GM23338 (cell line): ENCODE results near the gene FOXP1. TPM values are rescaled to one million over a fixed set of nuclear protein-coding genes. Genes with fewer than 3 reads are reported as not detected.

ENCODE experiments used
- ATAC-seq: fragments of 200-7000 bp; cut with Tn5 transposase; 3 replicates; pipeline ENCODE4 v1.9.1; 2020
- DNase-seq: peaks from one replicate; pipeline ENCODE4 v3.0.0-alpha.2; 2015; ENCODE audit warnings: low spot score
- H2AFZ ChIP-seq: fragments of 200-600 bp; sonication (generic); 2 replicates; pipeline ENCODE4 v1.8.0; 2016; ENCODE audit warnings: antibody characterized with exemption, mild to moderate bottlenecking, moderate library complexity
- H3F3A ChIP-seq: fragments of 200-600 bp; sonication (generic); replicated peaks from 2 replicates; pipeline ENCODE4 v1.8.0; 2017; ENCODE audit warnings: antibody characterized with exemption, mixed run types, low read depth
- H3K27ac ChIP-seq: fragments of 200-600 bp; sonication (generic); 2 replicates; pipeline ENCODE4 v1.6.1; 2016; ENCODE audit warnings: low read depth
- H3K27me3 ChIP-seq: fragments of 200-600 bp; sonication (generic); 2 replicates; pipeline ENCODE4 v1.8.0; 2016; ENCODE audit warnings: mild to moderate bottlenecking, mixed run types, moderate library complexity; ENCODE audit not compliant: insufficient read depth
- H3K36me3 ChIP-seq: fragments of 200-600 bp; sonication (generic); 2 replicates; pipeline ENCODE4 v1.8.0; 2016; ENCODE audit warnings: mild to moderate bottlenecking; ENCODE audit not compliant: insufficient read depth
- H3K4me1 ChIP-seq: fragments of 200-600 bp; sonication (generic); 2 replicates; pipeline ENCODE4 v1.8.0; 2016; ENCODE audit warnings: mild to moderate bottlenecking, moderate library complexity; ENCODE audit not compliant: insufficient read depth
- H3K4me2 ChIP-seq: fragments of 200-600 bp; sonication (generic); 2 replicates; pipeline ENCODE4 v1.7.1; 2017; ENCODE audit warnings: mixed run types
- H3K4me3 ChIP-seq: fragments of 200-600 bp; sonication (generic); 2 replicates; pipeline ENCODE4 v1.6.1; 2016; ENCODE audit warnings: mixed run types
- H3K79me2 ChIP-seq: fragments of 200-600 bp; sonication (generic); replicated peaks from 2 replicates; pipeline ENCODE4 v1.8.0; 2017; ENCODE audit warnings: mild to moderate bottlenecking; ENCODE audit not compliant: insufficient read depth
- H3K9me2 ChIP-seq: fragments of 200-600 bp; sonication (generic); 2 replicates; pipeline ENCODE4 v1.8.0; 2017; ENCODE audit not compliant: insufficient read depth
- H4K20me1 ChIP-seq: fragments of 200-600 bp; sonication (generic); replicated peaks from 2 replicates; pipeline ENCODE4 v1.8.0; 2017; ENCODE audit warnings: mild to moderate bottlenecking; ENCODE audit not compliant: insufficient read depth
- H3K27ac Mint-ChIP-seq: 2 replicates; pipeline ENCODE4 v1.8.0; 2020; ENCODE audit warnings: inconsistent platforms, mild to moderate bottlenecking, moderate library complexity, mixed read lengths
- H3K27me3 Mint-ChIP-seq: 3 replicates; pipeline ENCODE4 v1.8.0; 2022; ENCODE audit warnings: low read depth, mild to moderate bottlenecking, moderate library complexity, mixed read lengths, inconsistent platforms; ENCODE audit not compliant: insufficient read depth, poor library complexity
- H3K36me3 Mint-ChIP-seq: 3 replicates; pipeline ENCODE4 v1.8.0; 2021; ENCODE audit warnings: low read depth, mild to moderate bottlenecking, inconsistent platforms, moderate library complexity, mixed read lengths
- H3K4me1 Mint-ChIP-seq: 3 replicates; pipeline ENCODE4 v1.8.0; 2020; ENCODE audit warnings: mild to moderate bottlenecking, inconsistent platforms, mixed read lengths
- H3K4me3 Mint-ChIP-seq: 3 replicates; pipeline ENCODE4 v1.8.0; 2021; ENCODE audit warnings: moderate library complexity, mild to moderate bottlenecking, inconsistent platforms, mixed read lengths
- H3K9me3 Mint-ChIP-seq: 3 replicates; pipeline ENCODE4 v1.8.0; 2020; ENCODE audit warnings: moderate library complexity, mild to moderate bottlenecking, inconsistent platforms, mixed read lengths
- CREB1 ChIP-seq: fragments of 250-450 bp; sonication (Bioruptor Pico); IDR thresholded peaks from 2 replicates; pipeline ENCODE4 v1.5.0; 2020; ENCODE audit warnings: low read depth, mild to moderate bottlenecking, moderate library complexity
- EZH2 ChIP-seq: fragments of 200-600 bp; sonication (generic); IDR thresholded peaks from one replicate; pipeline ENCODE4 v1.8.0; 2017; ENCODE audit warnings: antibody characterized with exemption, mild to moderate bottlenecking, low read depth; ENCODE audit not compliant: unreplicated experiment
- EZH2phosphoT487 ChIP-seq: fragments of 200-600 bp; sonication (generic); IDR thresholded peaks from one replicate; pipeline ENCODE4 v1.8.1; 2018; ENCODE audit warnings: antibody characterized with exemption; ENCODE audit not compliant: unreplicated experiment
- JUNB ChIP-seq: IDR thresholded peaks from one replicate; pipeline ENCODE4 v1.6.1; 2016; ENCODE audit warnings: antibody characterized with exemption; ENCODE audit not compliant: unreplicated experiment
- NANOG ChIP-seq: IDR thresholded peaks from 2 replicates; pipeline ENCODE4 v1.6.1; 2016; ENCODE audit warnings: antibody characterized with exemption, borderline replicate concordance
- POLR2AphosphoS5 ChIP-seq: IDR thresholded peaks from 2 replicates; pipeline ENCODE4 v1.6.1; 2016; ENCODE audit warnings: antibody characterized with exemption, low read depth
- STAT1 ChIP-seq: IDR thresholded peaks from one replicate; pipeline ENCODE4 v1.6.1; 2016; ENCODE audit warnings: antibody characterized with exemption; ENCODE audit not compliant: unreplicated experiment
- ZNF114 ChIP-seq: fragments of 250-450 bp; sonication (Bioruptor Pico); IDR thresholded peaks from 2 replicates; pipeline ENCODE4 v1.5.0; 2020; ENCODE audit warnings: mild to moderate bottlenecking, moderate library complexity
- ZNF331 ChIP-seq: fragments of 250-450 bp; sonication (Bioruptor Pico); IDR thresholded peaks from 2 replicates; pipeline ENCODE4 v1.5.0; 2020; ENCODE audit warnings: low read depth, mild to moderate bottlenecking, moderate library complexity
- polyA plus RNA-seq: library from polyadenylated mRNA; unstranded; fragments of >200 nt; fragmentation: Nextera tagmentation; extraction: Ambion mirVana; gene quantifications from 2 replicates; pipeline ENCODE4 v1.2.1, GENCODE V29; 2016
- total RNA-seq: library from RNA; depleted of rRNA; stranded (reverse); fragments of >200 nt; shearing (Covaris generic); gene quantifications from 2 replicates; pipeline ENCODE4 v1.2.3, GENCODE V29; 2014
- TF ChIP-seq, protein P1 (sequence below): fragments of 250-450 bp; sonication (Bioruptor Pico); IDR thresholded peaks from 2 replicates; pipeline ENCODE4 v1.5.0; 2020; ENCODE audit warnings: mild to moderate bottlenecking, moderate library complexity
- TF ChIP-seq, protein P2 (sequence below): IDR thresholded peaks from 2 replicates; pipeline ENCODE4 v1.6.1; 2016; ENCODE audit warnings: antibody characterized with exemption
- TF ChIP-seq, protein P3 (sequence below): IDR thresholded peaks from one replicate; pipeline ENCODE4 v1.6.1; 2018; ENCODE audit warnings: antibody characterized with exemption; ENCODE audit not compliant: unreplicated experiment
- TF ChIP-seq, protein P4 (sequence below), 2 experiments: fragments of 200-600 bp in 1 of 2; sonication (generic) in 1 of 2; conservative IDR thresholded peaks; 2 replicates each; pipeline versions ENCODE4 v1.5.1 to v1.6.1; 2016 to 2017; ENCODE audit warnings: antibody characterized with exemption in 2 of 2, low read depth in 2 of 2, mild to moderate bottlenecking in 2 of 2, moderate library complexity in 1 of 2

Gene FOXP1
- total and polyA plus RNA-seq, 2 experiments from 2014 or later = 32.9 to 35.5 TPM

DNA sequence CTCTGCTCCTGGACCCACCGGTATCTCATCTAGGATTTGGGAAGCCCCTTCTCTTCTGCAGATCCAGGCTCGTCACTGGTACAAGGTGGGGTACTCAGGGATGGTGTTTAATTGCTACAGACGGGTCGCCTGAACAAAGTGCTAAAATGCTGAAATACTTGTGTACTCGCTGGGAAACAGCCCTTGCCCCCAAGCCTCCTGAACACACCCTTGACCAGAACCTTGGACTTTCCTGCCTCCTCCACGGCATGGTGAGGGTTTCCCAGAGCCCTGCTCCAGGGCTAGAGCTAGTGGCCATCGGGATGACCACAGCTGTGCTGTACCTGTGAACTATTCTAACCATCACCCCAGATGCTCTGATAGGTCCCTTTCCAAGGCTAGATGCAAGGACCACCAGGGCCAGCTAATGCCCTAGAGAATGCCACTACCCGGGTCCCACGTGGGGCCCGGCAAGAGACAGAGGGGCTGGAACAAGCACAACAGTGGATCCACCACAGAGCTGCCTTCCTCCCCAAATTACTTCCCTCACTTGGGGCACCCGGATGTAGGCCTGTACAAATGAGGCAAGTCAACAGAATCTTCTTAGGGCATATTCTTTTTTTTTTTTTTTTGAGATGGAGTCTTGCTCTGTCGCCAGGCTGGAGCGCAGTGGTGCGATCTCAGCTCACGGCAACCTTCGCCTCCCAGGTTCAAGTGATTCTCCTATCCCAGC, 267.3 kb downstream of the FOXP1 start:
- Histone ChIP-seq H3K9me2 (no peaks in the 10 kb centered on the region), H3F3A (no peaks in the 10 kb centered on the region), H2AFZ (no peak overlapping the region), H3K4me1 (peaks cover 5% of the 10 kb centered on the region; the same call in 1 of the 2 replicates), H3K79me2 (no peaks in the 10 kb centered on the region), H3K4me2 (no peak overlapping the region), H4K20me1 (no peaks in the 10 kb centered on the region), H3K36me3 (no peaks in the 10 kb centered on the region), H3K27ac (no peak overlapping the region), H3K27me3 (no peaks in the 10 kb centered on the region), H3K4me3 (no peak overlapping the region)
- ATAC-seq (no peak), DNase-seq (no peak)
- peaks cover 7% of the 10 kb centered on the region for H3K4me1 Mint-ChIP-seq
- H3K9me3 Mint-ChIP-seq = no peaks in the 10 kb centered on the region; the same call in 2 of the 3 replicates
- no peak overlapping the region for H3K27ac Mint-ChIP-seq
- H3K4me3 Mint-ChIP-seq = no peak overlapping the region
- H3K27me3 Mint-ChIP-seq = peaks cover 3% of the 10 kb centered on the region
- H3K36me3 Mint-ChIP-seq = no peaks in the 10 kb centered on the region
- TF ChIP-seq EZH2 (no peak), STAT1 (no peak), POLR2AphosphoS5 (no peak), ZNF331 (CRISPR knock-in tag) (no peak), EZH2phosphoT487 (no peak), NANOG (no peak), JUNB (no peak), CREB1 (CRISPR knock-in tag) (no peak), ZNF114 (CRISPR knock-in tag) (no peak)
- TF ChIP-seq, protein P1, sequence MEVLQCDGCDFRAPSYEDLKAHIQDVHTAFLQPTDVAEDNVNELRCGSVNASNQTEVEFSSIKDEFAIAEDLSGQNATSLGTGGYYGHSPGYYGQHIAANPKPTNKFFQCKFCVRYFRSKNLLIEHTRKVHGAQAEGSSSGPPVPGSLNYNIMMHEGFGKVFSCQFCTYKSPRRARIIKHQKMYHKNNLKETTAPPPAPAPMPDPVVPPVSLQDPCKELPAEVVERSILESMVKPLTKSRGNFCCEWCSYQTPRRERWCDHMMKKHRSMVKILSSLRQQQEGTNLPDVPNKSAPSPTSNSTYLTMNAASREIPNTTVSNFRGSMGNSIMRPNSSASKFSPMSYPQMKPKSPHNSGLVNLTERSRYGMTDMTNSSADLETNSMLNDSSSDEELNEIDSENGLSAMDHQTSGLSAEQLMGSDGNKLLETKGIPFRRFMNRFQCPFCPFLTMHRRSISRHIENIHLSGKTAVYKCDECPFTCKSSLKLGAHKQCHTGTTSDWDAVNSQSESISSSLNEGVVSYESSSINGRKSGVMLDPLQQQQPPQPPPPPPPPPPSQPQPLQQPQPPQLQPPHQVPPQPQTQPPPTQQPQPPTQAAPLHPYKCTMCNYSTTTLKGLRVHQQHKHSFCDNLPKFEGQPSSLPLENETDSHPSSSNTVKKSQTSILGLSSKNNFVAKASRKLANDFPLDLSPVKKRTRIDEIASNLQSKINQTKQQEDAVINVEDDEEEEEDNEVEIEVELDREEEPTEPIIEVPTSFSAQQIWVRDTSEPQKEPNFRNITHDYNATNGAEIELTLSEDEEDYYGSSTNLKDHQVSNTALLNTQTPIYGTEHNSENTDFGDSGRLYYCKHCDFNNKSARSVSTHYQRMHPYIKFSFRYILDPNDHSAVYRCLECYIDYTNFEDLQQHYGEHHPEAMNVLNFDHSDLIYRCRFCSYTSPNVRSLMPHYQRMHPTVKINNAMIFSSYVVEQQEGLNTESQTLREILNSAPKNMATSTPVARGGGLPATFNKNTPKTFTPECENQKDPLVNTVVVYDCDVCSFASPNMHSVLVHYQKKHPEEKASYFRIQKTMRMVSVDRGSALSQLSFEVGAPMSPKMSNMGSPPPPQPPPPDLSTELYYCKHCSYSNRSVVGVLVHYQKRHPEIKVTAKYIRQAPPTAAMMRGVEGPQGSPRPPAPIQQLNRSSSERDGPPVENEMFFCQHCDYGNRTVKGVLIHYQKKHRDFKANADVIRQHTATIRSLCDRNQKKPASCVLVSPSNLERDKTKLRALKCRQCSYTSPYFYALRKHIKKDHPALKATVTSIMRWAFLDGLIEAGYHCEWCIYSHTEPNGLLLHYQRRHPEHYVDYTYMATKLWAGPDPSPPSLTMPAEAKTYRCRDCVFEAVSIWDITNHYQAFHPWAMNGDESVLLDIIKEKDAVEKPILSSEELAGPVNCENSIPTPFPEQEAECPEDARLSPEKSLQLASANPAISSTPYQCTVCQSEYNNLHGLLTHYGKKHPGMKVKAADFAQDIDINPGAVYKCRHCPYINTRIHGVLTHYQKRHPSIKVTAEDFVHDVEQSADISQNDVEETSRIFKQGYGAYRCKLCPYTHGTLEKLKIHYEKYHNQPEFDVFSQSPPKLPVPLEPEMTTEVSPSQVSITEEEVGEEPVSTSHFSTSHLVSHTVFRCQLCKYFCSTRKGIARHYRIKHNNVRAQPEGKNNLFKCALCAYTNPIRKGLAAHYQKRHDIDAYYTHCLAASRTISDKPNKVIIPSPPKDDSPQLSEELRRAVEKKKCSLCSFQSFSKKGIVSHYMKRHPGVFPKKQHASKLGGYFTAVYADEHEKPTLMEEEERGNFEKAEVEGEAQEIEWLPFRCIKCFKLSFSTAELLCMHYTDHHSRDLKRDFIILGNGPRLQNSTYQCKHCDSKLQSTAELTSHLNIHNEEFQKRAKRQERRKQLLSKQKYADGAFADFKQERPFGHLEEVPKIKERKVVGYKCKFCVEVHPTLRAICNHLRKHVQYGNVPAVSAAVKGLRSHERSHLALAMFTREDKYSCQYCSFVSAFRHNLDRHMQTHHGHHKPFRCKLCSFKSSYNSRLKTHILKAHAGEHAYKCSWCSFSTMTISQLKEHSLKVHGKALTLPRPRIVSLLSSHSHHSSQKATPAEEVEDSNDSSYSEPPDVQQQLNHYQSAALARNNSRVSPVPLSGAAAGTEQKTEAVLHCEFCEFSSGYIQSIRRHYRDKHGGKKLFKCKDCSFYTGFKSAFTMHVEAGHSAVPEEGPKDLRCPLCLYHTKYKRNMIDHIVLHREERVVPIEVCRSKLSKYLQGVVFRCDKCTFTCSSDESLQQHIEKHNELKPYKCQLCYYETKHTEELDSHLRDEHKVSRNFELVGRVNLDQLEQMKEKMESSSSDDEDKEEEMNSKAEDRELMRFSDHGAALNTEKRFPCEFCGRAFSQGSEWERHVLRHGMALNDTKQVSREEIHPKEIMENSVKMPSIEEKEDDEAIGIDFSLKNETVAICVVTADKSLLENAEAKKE (CRISPR knock-in tag) = no peak
- TF ChIP-seq, protein P2, sequence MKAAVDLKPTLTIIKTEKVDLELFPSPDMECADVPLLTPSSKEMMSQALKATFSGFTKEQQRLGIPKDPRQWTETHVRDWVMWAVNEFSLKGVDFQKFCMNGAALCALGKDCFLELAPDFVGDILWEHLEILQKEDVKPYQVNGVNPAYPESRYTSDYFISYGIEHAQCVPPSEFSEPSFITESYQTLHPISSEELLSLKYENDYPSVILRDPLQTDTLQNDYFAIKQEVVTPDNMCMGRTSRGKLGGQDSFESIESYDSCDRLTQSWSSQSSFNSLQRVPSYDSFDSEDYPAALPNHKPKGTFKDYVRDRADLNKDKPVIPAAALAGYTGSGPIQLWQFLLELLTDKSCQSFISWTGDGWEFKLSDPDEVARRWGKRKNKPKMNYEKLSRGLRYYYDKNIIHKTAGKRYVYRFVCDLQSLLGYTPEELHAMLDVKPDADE = no peak
- TF ChIP-seq, protein P3, sequence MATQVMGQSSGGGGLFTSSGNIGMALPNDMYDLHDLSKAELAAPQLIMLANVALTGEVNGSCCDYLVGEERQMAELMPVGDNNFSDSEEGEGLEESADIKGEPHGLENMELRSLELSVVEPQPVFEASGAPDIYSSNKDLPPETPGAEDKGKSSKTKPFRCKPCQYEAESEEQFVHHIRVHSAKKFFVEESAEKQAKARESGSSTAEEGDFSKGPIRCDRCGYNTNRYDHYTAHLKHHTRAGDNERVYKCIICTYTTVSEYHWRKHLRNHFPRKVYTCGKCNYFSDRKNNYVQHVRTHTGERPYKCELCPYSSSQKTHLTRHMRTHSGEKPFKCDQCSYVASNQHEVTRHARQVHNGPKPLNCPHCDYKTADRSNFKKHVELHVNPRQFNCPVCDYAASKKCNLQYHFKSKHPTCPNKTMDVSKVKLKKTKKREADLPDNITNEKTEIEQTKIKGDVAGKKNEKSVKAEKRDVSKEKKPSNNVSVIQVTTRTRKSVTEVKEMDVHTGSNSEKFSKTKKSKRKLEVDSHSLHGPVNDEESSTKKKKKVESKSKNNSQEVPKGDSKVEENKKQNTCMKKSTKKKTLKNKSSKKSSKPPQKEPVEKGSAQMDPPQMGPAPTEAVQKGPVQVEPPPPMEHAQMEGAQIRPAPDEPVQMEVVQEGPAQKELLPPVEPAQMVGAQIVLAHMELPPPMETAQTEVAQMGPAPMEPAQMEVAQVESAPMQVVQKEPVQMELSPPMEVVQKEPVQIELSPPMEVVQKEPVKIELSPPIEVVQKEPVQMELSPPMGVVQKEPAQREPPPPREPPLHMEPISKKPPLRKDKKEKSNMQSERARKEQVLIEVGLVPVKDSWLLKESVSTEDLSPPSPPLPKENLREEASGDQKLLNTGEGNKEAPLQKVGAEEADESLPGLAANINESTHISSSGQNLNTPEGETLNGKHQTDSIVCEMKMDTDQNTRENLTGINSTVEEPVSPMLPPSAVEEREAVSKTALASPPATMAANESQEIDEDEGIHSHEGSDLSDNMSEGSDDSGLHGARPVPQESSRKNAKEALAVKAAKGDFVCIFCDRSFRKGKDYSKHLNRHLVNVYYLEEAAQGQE = no peak
- TF ChIP-seq, protein P4, sequence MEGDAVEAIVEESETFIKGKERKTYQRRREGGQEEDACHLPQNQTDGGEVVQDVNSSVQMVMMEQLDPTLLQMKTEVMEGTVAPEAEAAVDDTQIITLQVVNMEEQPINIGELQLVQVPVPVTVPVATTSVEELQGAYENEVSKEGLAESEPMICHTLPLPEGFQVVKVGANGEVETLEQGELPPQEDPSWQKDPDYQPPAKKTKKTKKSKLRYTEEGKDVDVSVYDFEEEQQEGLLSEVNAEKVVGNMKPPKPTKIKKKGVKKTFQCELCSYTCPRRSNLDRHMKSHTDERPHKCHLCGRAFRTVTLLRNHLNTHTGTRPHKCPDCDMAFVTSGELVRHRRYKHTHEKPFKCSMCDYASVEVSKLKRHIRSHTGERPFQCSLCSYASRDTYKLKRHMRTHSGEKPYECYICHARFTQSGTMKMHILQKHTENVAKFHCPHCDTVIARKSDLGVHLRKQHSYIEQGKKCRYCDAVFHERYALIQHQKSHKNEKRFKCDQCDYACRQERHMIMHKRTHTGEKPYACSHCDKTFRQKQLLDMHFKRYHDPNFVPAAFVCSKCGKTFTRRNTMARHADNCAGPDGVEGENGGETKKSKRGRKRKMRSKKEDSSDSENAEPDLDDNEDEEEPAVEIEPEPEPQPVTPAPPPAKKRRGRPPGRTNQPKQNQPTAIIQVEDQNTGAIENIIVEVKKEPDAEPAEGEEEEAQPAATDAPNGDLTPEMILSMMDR (conservative IDR thresholded peaks at IDR 0.05; ENCODE audit: low read depth in 2 of 2) = no peak
